GM12878 (cell line): ENCODE results near the gene NRDE2. TPM values are rescaled to one million over a fixed set of nuclear protein-coding genes. Genes with fewer than 3 reads are reported as not detected.

Experiments used
- ATAC-seq: fragments of 200-7000 bp; cut with Tn5 transposase; 3 replicates; pipeline ENCODE4 v1.9.1; 2020; ENCODE audit warnings: mild to moderate bottlenecking, moderate library complexity
- BruUV-seq: library from RNA; stranded (reverse); fragments of 400-500 nt; replicated peaks from 2 replicates; lab custom pipeline; 2021; lab: Mats Ljungman, UMichigan
- CTCF ChIA-PET: fragments of 300-600 bp; sonication (Branson Sonifier 250); formaldehyde crosslinking; extraction: SDS; loops from one replicate; lab custom pipeline; 2021; ENCODE audit warnings: inconsistent platforms; lab: Yijun Ruan, JAX
- POLR2A ChIA-PET: fragments of 350-600 bp; formaldehyde crosslinking; extraction: SDS; loops from one replicate; lab custom pipeline; 2021; ENCODE audit warnings: inconsistent platforms; lab: Charles Lee
- RAD21 ChIA-PET: fragments of 300-600 bp; sonication (Branson Sonifier 250); formaldehyde crosslinking; loops from one replicate; lab custom pipeline; 2023; ENCODE audit warnings: antibody characterized with exemption; ENCODE audit not compliant: unreplicated experiment; lab: Charles Lee
- SMC1A ChIA-PET: fragments of 300-600 bp; sonication (Branson Sonifier 250); formaldehyde crosslinking; loops from one replicate; lab custom pipeline; 2023; ENCODE audit not compliant: unreplicated experiment, uncharacterized antibody; lab: Charles Lee
- DNase-seq: peaks from one replicate; pipeline ENCODE4 v3.0.0-alpha.2; 2011; ENCODE audit warnings: low read depth, low spot score
- FAIRE-seq: peaks from 3 replicates; lab custom pipeline; 2011; peaks lifted over from hg19 to GRCh38; lab: Jason Lieb, UNC
- H2AFZ ChIP-seq: 2 replicates; pipeline ENCODE4 v1.6.0; 2011; ENCODE audit warnings: low read depth, low read length, control low read depth; ENCODE audit not compliant: control insufficient read depth
- H3K27ac ChIP-seq: 2 replicates; pipeline ENCODE4 v1.5.1; 2011; ENCODE audit warnings: control low read depth; ENCODE audit not compliant: control insufficient read depth, insufficient read depth
- H3K27me3 ChIP-seq, 2 experiments: replicated peaks in 1 of 2; 2 replicates each; pipeline versions ENCODE4 v1.6.0 to v1.6.1; 2011; ENCODE audit warnings: low read length in 1 of 2; ENCODE audit not compliant: control insufficient read depth in 2 of 2, insufficient read depth in 2 of 2
- H3K36me3 ChIP-seq, 2 experiments: 2 replicates each; pipeline ENCODE4 v1.5.1; 2011; ENCODE audit warnings: low read length in 1 of 2; ENCODE audit not compliant: control insufficient read depth in 2 of 2, insufficient read depth in 2 of 2
- H3K4me1 ChIP-seq: 2 replicates; pipeline ENCODE4 v1.6.1; 2011; ENCODE audit warnings: mild to moderate bottlenecking, low read length, moderate library complexity, mixed read lengths; ENCODE audit not compliant: control insufficient read depth, insufficient read depth
- H3K4me2 ChIP-seq: 2 replicates; pipeline ENCODE4 v1.6.0; 2011; ENCODE audit warnings: control low read depth; ENCODE audit not compliant: control insufficient read depth, insufficient read depth
- H3K4me3 ChIP-seq: fragments of 200-600 bp; sonication (generic); 2 replicates; pipeline ENCODE4 v1.5.1; 2016
- H3K79me2 ChIP-seq: 2 replicates; pipeline ENCODE4 v1.6.0; 2011; ENCODE audit warnings: low read length; ENCODE audit not compliant: control insufficient read depth, insufficient read depth
- H3K9ac ChIP-seq: 2 replicates; pipeline ENCODE4 v1.8.0; 2011; ENCODE audit warnings: low read length, control low read depth, mixed read lengths; ENCODE audit not compliant: control insufficient read depth, insufficient read depth
- H3K9me3 ChIP-seq: replicated peaks from 3 replicates; pipeline ENCODE4 v1.5.1; 2011; ENCODE audit warnings: mild to moderate bottlenecking, low read length; ENCODE audit not compliant: control insufficient read depth, insufficient read depth
- H4K20me1 ChIP-seq: 2 replicates; pipeline ENCODE4 v1.6.0; 2011; ENCODE audit not compliant: control insufficient read depth, insufficient read depth
- ASH2L ChIP-seq: fragments of 300-600, 200-600 bp; sonication (generic); IDR thresholded peaks from 2 replicates; pipeline ENCODE4 v1.6.1; 2017; ENCODE audit warnings: low read depth, mild to moderate bottlenecking, borderline replicate concordance
- MYC ChIP-seq: IDR thresholded peaks from 2 replicates; pipeline ENCODE4 v1.6.1; 2011; ENCODE audit warnings: mild to moderate bottlenecking, low read length, moderate library complexity, inconsistent platforms; ENCODE audit not compliant: insufficient read depth, insufficient replicate concordance, insufficient read length, severe bottlenecking
- NR2C1 ChIP-seq: fragments of 450-650 bp; IDR thresholded peaks from 2 replicates; pipeline ENCODE4 v1.6.1; 2017; ENCODE audit warnings: antibody characterized with exemption, mild to moderate bottlenecking, moderate library complexity
- POLR2A ChIP-seq: IDR thresholded peaks from 2 replicates; pipeline ENCODE4 v1.6.1; 2011; ENCODE audit warnings: low read depth, mild to moderate bottlenecking, low read length
- POU2F2 ChIP-seq: IDR thresholded peaks from 3 replicates; pipeline ENCODE4 v1.6.1; 2011; ENCODE audit warnings: low read depth, mild to moderate bottlenecking, low read length, borderline replicate concordance
- RFX5 ChIP-seq: IDR thresholded peaks from 2 replicates; pipeline ENCODE4 v1.6.1; 2011; ENCODE audit warnings: low read depth, low read length, improper control_type of control experiment
- SIN3A ChIP-seq: IDR thresholded peaks from 2 replicates; pipeline ENCODE4 v1.6.1; 2012; ENCODE audit warnings: low read depth, low read length, improper control_type of control experiment
- SMARCA5 ChIP-seq: fragments of 450-650 bp; IDR thresholded peaks from 2 replicates; pipeline ENCODE4 v1.6.1; 2017; ENCODE audit warnings: mild to moderate bottlenecking
- SRF ChIP-seq, 2 experiments: IDR thresholded peaks; 2 replicates each; pipeline ENCODE4 v1.6.1; 2011; ENCODE audit warnings: low read depth in 2 of 2, low read length in 2 of 2, mild to moderate bottlenecking in 1 of 2, moderate library complexity in 1 of 2
- STAT3 ChIP-seq: IDR thresholded peaks from 2 replicates; pipeline ENCODE4 v1.6.1; 2011; ENCODE audit warnings: low read depth, low read length, improper control_type of control experiment
- SUPT20H ChIP-seq: IDR thresholded peaks from 2 replicates; pipeline ENCODE4 v1.6.1; 2011; ENCODE audit warnings: low read depth, mild to moderate bottlenecking, low read length, moderate library complexity, borderline replicate concordance; ENCODE audit not compliant: control insufficient read depth
- YY1 ChIP-seq: IDR thresholded peaks from 2 replicates; pipeline ENCODE4 v1.6.1; 2011; ENCODE audit warnings: low read depth, mild to moderate bottlenecking, low read length
- WGBS: methylation state at CpG from one replicate; pipeline ENCODE4 v1.1.6; 2016; ENCODE audit warnings: low lambda C conversion rate; ENCODE audit not compliant: insufficient replicate concordance, insufficient coverage; ENCODE audit errors: missing lambda C conversion rate; 5-methylcytosine and 5-hydroxymethylcytosine counted together
- in situ Hi-C: fragments of 300-500 bp; cut with MboI; formaldehyde crosslinking; loops from 9 replicates; pipeline ENCODE4 v1.14.3; 2018; ENCODE audit warnings: mixed read lengths
- intact Hi-C: fragments of 100-400 bp; cut with micrococcal nuclease; formaldehyde crosslinking; loops from one replicate; pipeline ENCODE4 v1.14.2; 2022; ENCODE audit not compliant: unreplicated experiment
- polyA plus RNA-seq, 11 experiments: library from polyadenylated mRNA; depleted of rRNA in 4 of 11; unstranded in 6 of 11; stranded (reverse) in 5 of 11; fragments of >200 nt; fragmentation: Nextera tagmentation in 4 of 11; fragmentation: Illumina TruSeq in 1 of 11; extraction: Ambion mirVana in 4 of 11; extraction: Trizol in 1 of 11; gene quantifications; 1 replicate in 1 of 11; 2 replicates in 10 of 11; pipeline versions ENCODE4 v1.2.1 to v1.2.3, GENCODE V29; 2011 to 2016; ENCODE audit warnings: inconsistent platforms in 2 of 11, missing spikeins in 2 of 11, low read depth in 1 of 11
- total RNA-seq, 4 experiments: library from RNA; depleted of rRNA in 3 of 4; stranded (reverse); fragments of >200 nt in 3 of 4; fragmentation: Illumina TruSeq in 1 of 4; extraction: Trizol in 1 of 4; gene quantifications; 2 replicates each; pipeline versions ENCODE4 v1.2.1 to v1.2.3, GENCODE V29; 2013 to 2021
- TF ChIP-seq, protein P1 (sequence below), 3 experiments: IDR thresholded peaks in 2 of 3; conservative IDR thresholded peaks in 1 of 3; 2 replicates each; pipeline ENCODE4 v1.5.1; 2011; ENCODE audit warnings: low read depth in 3 of 3, low read length in 3 of 3, mild to moderate bottlenecking in 3 of 3, control low read depth in 2 of 3, moderate library complexity in 2 of 3, inconsistent platforms in 1 of 3, mixed read lengths in 1 of 3; ENCODE audit not compliant: control insufficient read depth in 2 of 3, insufficient read depth in 1 of 3; ENCODE audit errors: extremely low read depth in 1 of 3
- TF ChIP-seq, protein P2 (sequence below): IDR thresholded peaks from 2 replicates; pipeline ENCODE4 v1.6.1; 2012; ENCODE audit warnings: low read depth, low read length, improper control_type of control experiment

NRDE2 gene
- total and polyA plus RNA-seq, 10 of the 15 experiments (the other 5 are each of a cell fraction or from before 2014, with no cell fraction given) = 8.3 to 21.0 (median 13.8) TPM

- DNase-seq (no peak), ATAC-seq (no peak), FAIRE-seq (no peak)
- peak; percentile 44; the same call in 1 of the 2 replicates for TF ChIP-seq POLR2A
- no peak for TF ChIP-seq MYC
- TF ChIP-seq SMARCA5 = no peak
- TF ChIP-seq YY1 = no peak
- no peaks in the 10 kb centered on the region for H3K79me2 ChIP-seq
- no TSS peak for BruUV-seq
- CTCF ChIA-PET = no interaction called here
- 82% methylated on average over 18 of the region's 18 CpGs for WGBS
- intact Hi-C loops (no loop called here), in situ Hi-C loops (no loop called here)
- H3K9ac ChIP-seq = no peak overlapping the region
- POLR2A ChIA-PET = no interaction called here
- no peak overlapping the region for H3K4me2 ChIP-seq
- no peak overlapping the region for H3K4me3 ChIP-seq
- H4K20me1 ChIP-seq = no peaks in the 10 kb centered on the region
- H3K4me1 ChIP-seq = no peaks in the 10 kb centered on the region
- H3K27ac ChIP-seq = no peak overlapping the region
- H2AFZ ChIP-seq = no peak overlapping the region
- H3K9me3 ChIP-seq = no peaks in the 10 kb centered on the region
- RAD21 ChIA-PET = no interaction called here
- no peaks in the 10 kb centered on the region for H3K27me3 ChIP-seq
- SMC1A ChIA-PET = no interaction called here
- peaks cover 11 to 16% of the 10 kb centered on the region in 2 experiments for H3K36me3 ChIP-seq
Observed at GRCh38 chr14:90276646-90277367, 54.9 kb downstream of the NRDE2 start.

GRCh38 chr14:90275820-90276219 lies 55.9 kb downstream of the NRDE2 start:
- Histone ChIP-seq H3K27me3 (no peaks in the 10 kb centered on the region), H3K27ac (no peak overlapping the region), H4K20me1 (no peaks in the 10 kb centered on the region), H3K4me2 (no peak overlapping the region), H3K36me3 (peaks cover 11 to 16% of the 10 kb centered on the region in 2 experiments), H3K4me1 (no peaks in the 10 kb centered on the region), H2AFZ (no peak overlapping the region), H3K9me3 (no peaks in the 10 kb centered on the region), H3K9ac (no peak overlapping the region), H3K4me3 (no peak overlapping the region), H3K79me2 (no peaks in the 10 kb centered on the region)
- no peak for FAIRE-seq
- 82% methylated on average over 8 of the region's 8 CpGs for WGBS
- in situ Hi-C loops (no loop called here), intact Hi-C loops (no loop called here)
- no peak for ATAC-seq
- BruUV-seq = no TSS peak
- ChIA-PET SMC1A (no interaction called here), POLR2A (interaction anchor here (0.7 kb wide), 1 partner anchor 94 kb away, joined by 6 read pairs; no protein-coding TSS in a partner anchor), CTCF (interaction anchor here (1.3 kb wide), 1 partner anchor 27 kb away, joined by 3 read pairs; no protein-coding TSS in a partner anchor), RAD21 (no interaction called here)
- no peak for DNase-seq
- TF ChIP-seq SIN3A = no peak
- no peak for TF ChIP-seq NR2C1
- TF ChIP-seq RFX5 = no peak
- TF ChIP-seq, protein P1, sequence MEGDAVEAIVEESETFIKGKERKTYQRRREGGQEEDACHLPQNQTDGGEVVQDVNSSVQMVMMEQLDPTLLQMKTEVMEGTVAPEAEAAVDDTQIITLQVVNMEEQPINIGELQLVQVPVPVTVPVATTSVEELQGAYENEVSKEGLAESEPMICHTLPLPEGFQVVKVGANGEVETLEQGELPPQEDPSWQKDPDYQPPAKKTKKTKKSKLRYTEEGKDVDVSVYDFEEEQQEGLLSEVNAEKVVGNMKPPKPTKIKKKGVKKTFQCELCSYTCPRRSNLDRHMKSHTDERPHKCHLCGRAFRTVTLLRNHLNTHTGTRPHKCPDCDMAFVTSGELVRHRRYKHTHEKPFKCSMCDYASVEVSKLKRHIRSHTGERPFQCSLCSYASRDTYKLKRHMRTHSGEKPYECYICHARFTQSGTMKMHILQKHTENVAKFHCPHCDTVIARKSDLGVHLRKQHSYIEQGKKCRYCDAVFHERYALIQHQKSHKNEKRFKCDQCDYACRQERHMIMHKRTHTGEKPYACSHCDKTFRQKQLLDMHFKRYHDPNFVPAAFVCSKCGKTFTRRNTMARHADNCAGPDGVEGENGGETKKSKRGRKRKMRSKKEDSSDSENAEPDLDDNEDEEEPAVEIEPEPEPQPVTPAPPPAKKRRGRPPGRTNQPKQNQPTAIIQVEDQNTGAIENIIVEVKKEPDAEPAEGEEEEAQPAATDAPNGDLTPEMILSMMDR (IDR thresholded peaks at IDR 0.05 in 2 of 3, conservative IDR thresholded peaks at IDR 0.05 in 1 of 3; ENCODE audit: control insufficient read depth in 2 of 3, extremely low read depth in 1 of 3, insufficient read depth in 1 of 3, low read depth in 3 of 3, low read length in 3 of 3) = no peak
- no peak for TF ChIP-seq POU2F2
- TF ChIP-seq, protein P2, sequence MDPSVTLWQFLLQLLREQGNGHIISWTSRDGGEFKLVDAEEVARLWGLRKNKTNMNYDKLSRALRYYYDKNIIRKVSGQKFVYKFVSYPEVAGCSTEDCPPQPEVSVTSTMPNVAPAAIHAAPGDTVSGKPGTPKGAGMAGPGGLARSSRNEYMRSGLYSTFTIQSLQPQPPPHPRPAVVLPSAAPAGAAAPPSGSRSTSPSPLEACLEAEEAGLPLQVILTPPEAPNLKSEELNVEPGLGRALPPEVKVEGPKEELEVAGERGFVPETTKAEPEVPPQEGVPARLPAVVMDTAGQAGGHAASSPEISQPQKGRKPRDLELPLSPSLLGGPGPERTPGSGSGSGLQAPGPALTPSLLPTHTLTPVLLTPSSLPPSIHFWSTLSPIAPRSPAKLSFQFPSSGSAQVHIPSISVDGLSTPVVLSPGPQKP = no peak
- no peak for TF ChIP-seq SUPT20H
- no peak for TF ChIP-seq SRF (IDR thresholded peaks at IDR 0.05; ENCODE audit: low read depth in 2 of 2, low read length in 2 of 2)
- no peak for TF ChIP-seq ASH2L
- no peak for TF ChIP-seq STAT3
